GM12875 (cell line): Measurements from ENCODE around the gene EXOSC7.
A peak's percentile ranks its signal among the peaks of the same experiment; 100 is the strongest.
"Not testable (repeated sequence)": the region's sequence is repeated elsewhere in the genome, so short reads cannot be mapped to it uniquely, and the experiment has no call there.

Experiments
- H3K4me3 ChIP-seq: one replicate; pipeline ENCODE4 v1.5.1; 2011; ENCODE audit warnings: low read depth, low read length, control low read depth
- CTCF ChIP-seq: IDR thresholded peaks from 2 replicates; pipeline ENCODE4 v1.5.1; 2011; ENCODE audit warnings: low read depth, mild to moderate bottlenecking, control low read depth, inconsistent platforms, low read length, moderate library complexity, borderline replicate concordance; ENCODE audit not compliant: insufficient read depth

Gene EXOSC7

DNA sequence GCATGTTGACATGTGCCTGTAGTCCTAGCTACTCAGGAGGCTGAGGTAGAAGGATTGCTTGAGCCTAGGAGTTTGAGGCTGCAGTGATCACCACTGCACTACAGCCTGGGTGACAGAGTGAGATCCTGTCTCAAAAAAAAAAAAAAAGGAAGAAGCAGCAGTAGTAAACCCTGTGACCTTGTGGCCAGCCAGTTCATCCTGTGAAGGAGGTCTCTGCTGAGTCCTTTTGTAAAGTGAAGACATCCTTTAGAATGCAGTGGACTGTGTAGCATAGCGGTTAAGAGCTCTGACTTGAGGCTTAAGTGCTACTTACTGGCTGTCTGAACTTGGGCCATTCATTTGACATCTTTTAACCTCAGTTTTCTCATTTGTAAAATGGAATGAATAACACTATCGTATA is 8.3 kb downstream of the EXOSC7 start:
- no peak for TF ChIP-seq CTCF
- no peak overlapping the region for H3K4me3 ChIP-seq

GRCh38 chr3:44986330-44986729 is 10.3 kb downstream of the EXOSC7 start:
- not testable (repeated sequence) for H3K4me3 ChIP-seq

GRCh38 chr3:44987332-44987731 is 11.3 kb downstream of the EXOSC7 start:
- no peak for TF ChIP-seq CTCF
- no peak overlapping the region for H3K4me3 ChIP-seq

GRCh38 chr3:44988073-44988472 is 12.0 kb downstream of the EXOSC7 start:
- TF ChIP-seq CTCF: peak; percentile 41; the same call in 1 of the 2 replicates
- no peak overlapping the region for H3K4me3 ChIP-seq

DNA sequence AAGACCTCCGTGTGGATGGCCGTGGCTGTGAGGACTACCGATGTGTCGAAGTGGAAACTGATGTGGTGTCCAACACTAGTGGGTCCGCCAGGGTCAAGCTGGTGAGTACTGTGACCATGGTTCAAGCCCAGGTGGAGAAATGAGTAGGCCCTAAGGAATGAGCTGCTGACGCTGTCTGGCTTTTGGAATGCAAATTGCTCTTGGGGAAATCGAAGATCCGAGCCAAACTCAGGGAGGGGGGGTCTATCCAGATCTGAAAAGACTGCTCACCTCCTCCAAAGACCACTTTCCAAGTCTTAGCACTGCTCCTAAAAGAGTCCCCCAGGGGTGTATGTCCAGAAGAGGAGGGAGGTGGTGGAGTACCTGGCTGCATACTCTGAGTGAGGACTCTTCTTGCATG is 13.1 kb downstream of the EXOSC7 start:
- TF ChIP-seq CTCF: no peak
- H3K4me3 ChIP-seq: no peak overlapping the region

DNA sequence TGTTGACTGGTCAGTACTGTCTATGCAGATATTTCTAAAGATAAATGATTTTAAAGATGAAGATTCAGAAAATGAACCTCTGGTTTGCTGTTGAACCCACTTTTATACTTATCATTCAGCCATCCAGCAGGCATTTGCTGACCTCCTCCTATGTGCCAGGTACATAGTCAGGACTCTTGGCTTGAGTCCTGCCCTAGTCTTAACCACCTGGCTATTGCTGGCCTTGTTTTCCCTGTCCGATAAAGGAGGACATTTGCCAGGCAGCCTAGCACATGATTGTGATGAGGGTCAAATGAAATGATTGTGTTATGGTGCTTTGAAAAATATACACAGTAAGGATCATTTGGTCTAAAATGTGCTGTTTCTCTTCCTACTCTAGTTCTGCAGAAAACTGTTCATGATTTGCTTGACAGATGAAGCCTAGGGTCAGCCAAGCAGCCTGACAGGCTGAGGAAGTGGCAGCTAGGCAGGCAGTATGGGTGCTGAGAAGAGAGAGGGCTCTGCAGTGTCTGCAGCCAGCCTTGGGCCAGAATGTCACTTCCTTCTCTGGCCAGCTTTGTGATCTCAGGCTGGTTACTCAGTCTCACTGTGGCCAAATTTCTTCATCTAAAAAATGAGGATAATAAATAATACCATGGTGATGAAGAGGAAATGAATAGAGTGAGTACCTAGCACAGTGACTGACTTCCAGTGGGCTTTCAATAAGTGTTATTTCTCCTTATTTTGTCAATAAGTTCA is 13.8 kb downstream of the EXOSC7 start:
- no peak for TF ChIP-seq CTCF
- H3K4me3 ChIP-seq: no peak overlapping the region

DNA sequence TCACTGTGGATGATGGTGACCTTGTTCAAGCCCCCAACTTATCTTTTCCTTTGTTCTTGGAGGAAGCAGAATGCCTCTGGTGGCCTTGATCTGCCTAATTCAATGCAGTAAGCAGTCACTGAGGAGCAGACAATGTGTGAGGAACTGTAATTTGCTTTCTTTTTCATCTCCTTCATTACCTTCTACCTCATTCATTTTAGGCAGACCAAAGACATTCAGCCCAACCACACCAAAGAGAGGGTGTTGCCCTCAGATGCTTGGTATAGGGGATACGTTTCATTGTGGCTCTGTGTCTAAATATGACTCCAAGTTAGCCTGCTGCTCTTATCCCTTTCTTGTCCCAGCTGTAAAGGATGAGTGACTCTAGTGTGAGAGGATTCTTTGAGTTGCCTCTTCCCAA is 15.3 kb downstream of the EXOSC7 start:
- H3K4me3 ChIP-seq: no peak overlapping the region
- TF ChIP-seq CTCF: no peak
